Activated CD8-positive, alpha-beta T cell treated with anti-CD3 and anti-CD28 coated beads, Interleukin-2, amount 10 ng/mL, durations not matched to agents 7 days and 5 days (primary cell): Measurements from ENCODE around the gene ELMO1. TPM values are rescaled to one million over a fixed set of nuclear protein-coding genes. Genes with fewer than 3 reads are reported as not detected.

Source experiments
- ATAC-seq: fragments of 150-1000 bp; cut with Tn5 transposase; one replicate; pipeline ENCODE4 v1.10.0; 2021; ENCODE audit warnings: moderate library complexity
- CTCF ChIA-PET: fragments of 350-600 bp; sonication (Branson Sonifier 250); formaldehyde crosslinking; loops from one replicate; lab custom pipeline; 2021; ENCODE audit warnings: antibody characterized with exemption; lab: Charles Lee
- POLR2A ChIA-PET: fragments of 350-600 bp; sonication (Branson Sonifier 250); formaldehyde crosslinking; loops from one replicate; lab custom pipeline; 2021; ENCODE audit warnings: antibody characterized with exemption; lab: Charles Lee
- DNase-seq: peaks from one replicate; pipeline ENCODE4 v3.0.0-alpha.2; 2020
- H3K27ac Mint-ChIP-seq: one replicate; pipeline ENCODE4 v1.8.0; 2021; ENCODE audit warnings: mild to moderate bottlenecking, mixed read lengths
- H3K27me3 Mint-ChIP-seq: one replicate; pipeline ENCODE4 v1.8.0; 2021; ENCODE audit warnings: low read depth, mixed read lengths
- H3K36me3 Mint-ChIP-seq: one replicate; pipeline ENCODE4 v1.8.0; 2021; ENCODE audit warnings: low read depth, mixed read lengths
- H3K4me1 Mint-ChIP-seq: one replicate; pipeline ENCODE4 v1.8.0; 2021; ENCODE audit warnings: low read depth, mixed read lengths
- H3K4me3 Mint-ChIP-seq: one replicate; pipeline ENCODE4 v1.8.0; 2021; ENCODE audit warnings: mild to moderate bottlenecking, mixed read lengths
- H3K9me3 Mint-ChIP-seq: one replicate; pipeline ENCODE4 v1.8.0; 2022; ENCODE audit warnings: mixed read lengths; ENCODE audit not compliant: insufficient read depth
- total RNA-seq, 2 experiments: library from RNA; stranded (reverse); gene quantifications; one replicate each; pipeline ENCODE4 v1.2.3, GENCODE V29; 2021

The ELMO1 gene
- total RNA-seq, 2 experiments from 2014 or later, result 64.0 to 68.5 TPM

GRCh38 chr7:36906956-36907635, 541.6 kb downstream of the ELMO1 start:
- CTCF ChIA-PET, result no interaction called here
- no peak overlapping the region for H3K4me3 Mint-ChIP-seq
- DNase-seq (no peak), ATAC-seq (no peak)
- peaks cover 10% of the 10 kb centered on the region for H3K4me1 Mint-ChIP-seq
- no peak overlapping the region for H3K27ac Mint-ChIP-seq
- peaks cover 23% of the 10 kb centered on the region for H3K36me3 Mint-ChIP-seq
- H3K27me3 Mint-ChIP-seq, result no peaks in the 10 kb centered on the region
- POLR2A ChIA-PET, result no interaction called here
- no peaks in the 10 kb centered on the region for H3K9me3 Mint-ChIP-seq

DNA sequence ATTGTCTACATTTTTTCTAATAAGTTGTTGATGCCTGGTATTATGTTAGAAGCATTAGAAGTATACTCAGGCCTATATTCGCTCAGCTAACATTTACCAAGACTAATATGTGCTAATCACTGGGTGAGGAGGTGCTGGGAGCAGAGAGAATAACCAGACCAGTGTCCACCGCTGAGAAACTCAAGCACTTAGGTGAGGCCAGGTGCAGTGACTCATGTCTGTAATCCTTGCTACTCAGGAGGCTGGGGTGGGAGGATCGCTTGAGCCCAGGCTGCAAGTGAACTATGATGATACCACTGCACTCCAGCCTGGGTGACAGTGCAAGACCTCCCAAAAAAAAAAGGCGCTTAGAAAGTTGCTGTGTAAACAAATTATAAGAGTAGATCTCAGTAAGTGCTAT, 542.2 kb downstream of the ELMO1 start:
- no peak for DNase-seq
- H3K27ac Mint-ChIP-seq, result no peak overlapping the region
- ChIA-PET POLR2A (no interaction called here), CTCF (interaction anchor here (1.1 to 2.0 kb wide), 2 partner anchors 8 to 32 kb away, joined by 3 to 7 read pairs; no protein-coding TSS in a partner anchor)
- H3K36me3 Mint-ChIP-seq, result peaks cover 20% of the 10 kb centered on the region
- peaks cover 10% of the 10 kb centered on the region for H3K4me1 Mint-ChIP-seq
- no peaks in the 10 kb centered on the region for H3K27me3 Mint-ChIP-seq
- no peak overlapping the region for H3K4me3 Mint-ChIP-seq
- ATAC-seq, result no peak
- no peaks in the 10 kb centered on the region for H3K9me3 Mint-ChIP-seq

- Mint-ChIP-seq H3K36me3 (peaks cover 22% of the 10 kb centered on the region), H3K4me3 (no peak overlapping the region), H3K9me3 (no peaks in the 10 kb centered on the region), H3K27me3 (no peaks in the 10 kb centered on the region), H3K4me1 (peaks cover 10% of the 10 kb centered on the region), H3K27ac (no peak overlapping the region)
- no peak for ATAC-seq
- no peak for DNase-seq
- CTCF ChIA-PET, result interaction anchor here (0.6 to 2.0 kb wide), 3 partner anchors 8 to 228 kb away, joined by 3 to 7 read pairs (median 4); no protein-coding TSS in a partner anchor
- POLR2A ChIA-PET, result no interaction called here
Observed at GRCh38 chr7:36905841-36906240, 542.8 kb downstream of the ELMO1 start.

DNA sequence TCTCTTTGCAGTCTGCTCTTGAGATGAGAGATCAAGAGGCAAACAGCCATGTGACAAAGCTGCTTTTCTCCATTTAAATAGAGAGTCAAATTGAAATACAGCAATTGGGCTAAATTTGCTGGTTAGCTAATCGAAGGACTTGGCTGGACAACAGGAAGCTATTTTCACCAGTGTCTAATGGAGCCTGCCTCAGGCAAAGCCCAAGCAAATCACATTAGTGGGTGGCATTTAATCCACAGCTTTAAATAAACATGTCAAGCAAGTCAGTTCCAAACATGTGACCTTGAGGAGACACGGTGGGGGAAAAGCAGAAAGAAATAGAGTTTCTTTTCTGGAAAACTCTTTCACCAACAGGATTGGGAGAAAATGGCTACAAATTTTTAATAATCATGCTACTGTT, 543.9 kb downstream of the ELMO1 start:
- POLR2A ChIA-PET, result no interaction called here
- ATAC-seq, result no peak
- H3K9me3 Mint-ChIP-seq, result no peaks in the 10 kb centered on the region
- H3K27ac Mint-ChIP-seq, result no peak overlapping the region
- CTCF ChIA-PET, result interaction anchor here (0.8 to 2.0 kb wide), 3 partner anchors 10 to 234 kb away, joined by 3 to 7 read pairs (median 3); no protein-coding TSS in a partner anchor
- H3K36me3 Mint-ChIP-seq, result peaks cover 17% of the 10 kb centered on the region
- DNase-seq, result no peak
- H3K4me1 Mint-ChIP-seq, result peaks cover 10% of the 10 kb centered on the region
- H3K4me3 Mint-ChIP-seq, result no peak overlapping the region
- H3K27me3 Mint-ChIP-seq, result no peaks in the 10 kb centered on the region

- ChIA-PET CTCF (interaction anchor here (0.8 kb wide), 2 partner anchors 9 to 233 kb away, joined by 3 read pairs; no protein-coding TSS in a partner anchor), POLR2A (no interaction called here)
- no peak for DNase-seq
- Mint-ChIP-seq H3K4me3 (no peak overlapping the region), H3K27ac (no peak overlapping the region), H3K9me3 (no peaks in the 10 kb centered on the region), H3K36me3 (peaks cover 15% of the 10 kb centered on the region), H3K4me1 (peaks cover 10% of the 10 kb centered on the region), H3K27me3 (no peaks in the 10 kb centered on the region)
- ATAC-seq, result no peak
Observed at GRCh38 chr7:36904101-36904500, 544.6 kb downstream of the ELMO1 start.

DNA sequence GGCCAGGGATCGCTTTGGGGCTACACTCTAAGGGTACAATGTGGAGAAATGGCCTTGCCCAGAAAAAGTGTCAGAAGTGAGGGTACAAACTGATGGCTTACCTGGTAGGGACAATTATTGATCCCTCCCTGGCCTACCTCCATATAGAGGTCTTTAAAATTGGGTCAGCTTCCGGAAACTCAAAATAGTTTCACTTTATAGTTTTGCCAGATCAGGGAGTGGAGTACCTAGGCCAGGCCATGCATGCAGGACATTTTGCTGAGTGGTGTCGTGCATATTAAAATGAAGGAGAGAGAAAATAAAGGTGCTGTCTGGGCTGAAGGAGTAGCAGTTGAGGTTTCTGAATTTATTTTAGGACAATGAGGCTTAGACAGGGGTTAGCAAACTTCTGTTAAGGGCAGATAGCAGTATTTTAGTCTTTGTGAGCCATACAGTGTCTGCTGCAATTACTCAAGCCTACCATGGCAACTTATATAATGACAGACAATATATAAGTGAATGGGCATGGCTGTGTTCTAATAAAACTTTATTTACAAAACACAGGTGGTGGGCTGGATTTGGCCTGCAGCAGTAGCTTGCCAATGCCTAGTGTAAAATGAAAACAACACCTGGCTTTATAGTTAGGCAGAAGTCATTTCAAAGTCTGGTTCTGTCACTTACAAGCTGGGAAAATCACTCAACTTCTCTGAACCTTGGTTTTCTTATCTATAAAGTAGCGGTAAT, 547.5 kb downstream of the ELMO1 start:
- Mint-ChIP-seq H3K27ac (no peak overlapping the region), H3K36me3 (peaks cover 22% of the 10 kb centered on the region), H3K4me1 (peaks cover 8% of the 10 kb centered on the region), H3K4me3 (no peak overlapping the region), H3K9me3 (no peaks in the 10 kb centered on the region), H3K27me3 (no peaks in the 10 kb centered on the region)
- ChIA-PET POLR2A (no interaction called here), CTCF (no interaction called here)
- ATAC-seq (no peak), DNase-seq (no peak)

DNA sequence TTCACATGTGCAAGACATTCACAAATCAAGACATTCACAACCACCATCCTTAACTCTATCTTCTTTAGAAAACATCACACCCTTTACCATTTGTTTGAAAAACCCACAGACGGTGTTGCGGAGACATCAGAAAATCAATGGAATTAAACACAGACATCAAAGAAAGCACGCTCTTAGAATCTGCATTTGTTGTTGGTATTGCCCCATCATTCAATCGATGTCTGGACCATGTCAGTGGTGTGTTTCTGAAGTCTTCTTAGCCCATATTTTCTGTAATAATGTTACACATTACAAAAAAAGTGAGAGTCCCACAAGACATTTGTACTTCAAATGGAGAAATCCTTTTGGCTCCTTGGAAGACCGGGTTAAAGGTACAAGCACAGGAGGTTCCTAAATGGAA, 550.5 kb downstream of the ELMO1 start:
- Mint-ChIP-seq H3K27ac (no peak overlapping the region), H3K4me3 (no peak overlapping the region), H3K4me1 (peaks cover 22% of the 10 kb centered on the region), H3K36me3 (peaks cover 38% of the 10 kb centered on the region), H3K9me3 (no peaks in the 10 kb centered on the region), H3K27me3 (no peaks in the 10 kb centered on the region)
- CTCF ChIA-PET, result interaction anchor here (1.0 to 1.6 kb wide), 2 partner anchors 8 to 300 kb away, joined by 3 to 4 read pairs; no protein-coding TSS in a partner anchor
- POLR2A ChIA-PET, result no interaction called here
- ATAC-seq, result no peak
- DNase-seq, result no peak

DNA sequence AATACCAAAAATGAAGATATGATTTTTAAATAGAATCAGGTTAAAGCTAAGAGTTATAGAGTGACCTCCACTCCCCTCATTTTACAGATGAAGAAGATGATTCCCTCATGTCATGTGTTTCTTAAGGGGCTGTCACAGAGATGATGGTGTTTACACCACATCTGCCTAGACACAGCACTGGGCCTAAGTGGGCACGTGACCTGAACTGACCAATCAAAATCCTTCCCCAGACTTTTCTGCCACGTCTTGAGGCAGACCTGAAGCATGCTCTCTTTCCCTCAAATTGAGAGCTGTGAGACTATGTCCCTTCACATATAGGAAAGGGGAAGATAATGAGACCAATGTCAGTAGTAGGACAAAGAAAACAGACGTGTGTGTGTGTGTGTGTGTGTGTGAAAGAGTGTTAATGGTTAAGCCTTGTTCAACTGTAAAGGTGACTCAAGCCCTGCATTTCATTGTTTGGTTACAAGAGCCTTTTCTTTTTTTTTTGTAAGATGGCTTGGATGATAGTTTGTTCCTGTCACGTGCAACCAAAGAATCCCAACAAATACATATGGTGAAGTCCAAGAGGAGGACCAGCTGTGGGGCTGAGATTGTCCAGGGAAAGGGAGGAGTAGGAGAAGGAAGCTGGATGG, 551.6 kb downstream of the ELMO1 start:
- Mint-ChIP-seq H3K9me3 (no peaks in the 10 kb centered on the region), H3K4me3 (no peak overlapping the region), H3K27me3 (no peaks in the 10 kb centered on the region), H3K36me3 (peaks cover 40% of the 10 kb centered on the region), H3K4me1 (peaks cover 17% of the 10 kb centered on the region), H3K27ac (no peak overlapping the region)
- DNase-seq, result no peak
- POLR2A ChIA-PET, result interaction anchor here (0.6 kb wide), 1 partner anchor 8 kb away, joined by 3 read pairs; no protein-coding TSS in a partner anchor
- ATAC-seq, result no peak
- CTCF ChIA-PET, result interaction anchor here (1.6 kb wide), 1 partner anchor 302 kb away, joined by 4 read pairs; no protein-coding TSS in a partner anchor

DNA sequence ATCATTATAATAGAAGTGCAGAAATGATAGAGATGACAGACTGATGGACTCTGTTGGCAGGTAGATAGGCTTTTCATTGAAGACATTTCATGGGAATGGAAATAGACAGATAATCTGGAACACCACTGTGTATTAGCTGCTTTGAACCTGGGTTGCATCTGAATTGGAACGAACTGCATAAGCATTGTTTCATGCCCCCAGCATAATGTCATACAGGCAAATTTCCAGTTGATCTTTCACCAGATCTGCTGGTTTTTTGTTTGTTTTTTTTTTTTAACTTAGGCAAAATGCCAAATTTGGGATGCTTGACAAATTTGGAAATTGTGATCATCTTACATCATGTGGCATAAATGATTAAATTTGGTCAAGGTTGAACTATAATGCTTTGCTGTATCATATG, 552.2 kb downstream of the ELMO1 start:
- H3K4me3 Mint-ChIP-seq, result no peak overlapping the region
- H3K4me1 Mint-ChIP-seq, result peaks cover 17% of the 10 kb centered on the region
- H3K36me3 Mint-ChIP-seq, result peaks cover 46% of the 10 kb centered on the region
- no peaks in the 10 kb centered on the region for H3K9me3 Mint-ChIP-seq
- POLR2A ChIA-PET, result interaction anchor here (0.6 kb wide), 1 partner anchor 7 kb away, joined by 3 read pairs; no protein-coding TSS in a partner anchor
- CTCF ChIA-PET, result no interaction called here
- no peak for ATAC-seq
- no peak for DNase-seq
- H3K27ac Mint-ChIP-seq, result no peak overlapping the region
- H3K27me3 Mint-ChIP-seq, result no peaks in the 10 kb centered on the region

DNA sequence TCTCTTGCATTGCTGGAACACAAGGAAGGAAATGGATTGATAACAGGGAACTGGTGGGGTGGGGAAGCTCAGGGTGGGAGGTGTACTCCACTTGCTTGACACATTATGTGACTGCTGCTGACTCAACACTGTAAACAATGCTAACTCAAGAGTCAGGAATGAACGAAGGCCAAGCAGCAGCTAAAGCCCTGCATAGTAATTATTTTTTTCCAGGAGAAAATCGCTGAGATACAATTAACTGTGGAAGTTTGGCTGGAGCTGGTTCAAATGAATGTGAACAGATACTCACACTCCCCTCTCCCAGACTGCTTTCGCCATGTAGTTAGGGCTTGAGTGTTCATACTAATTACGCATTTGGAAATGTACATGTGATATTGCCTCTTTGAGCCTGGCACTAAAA, 553.5 kb downstream of the ELMO1 start:
- peaks cover 17% of the 10 kb centered on the region for H3K4me1 Mint-ChIP-seq
- ATAC-seq, result no peak
- H3K36me3 Mint-ChIP-seq, result peaks cover 53% of the 10 kb centered on the region
- H3K27ac Mint-ChIP-seq, result no peak overlapping the region
- POLR2A ChIA-PET, result no interaction called here
- DNase-seq, result no peak
- H3K4me3 Mint-ChIP-seq, result no peak overlapping the region
- CTCF ChIA-PET, result interaction anchor here (1.4 to 1.5 kb wide), 2 partner anchors 9 to 213 kb away, joined by 3 read pairs; no protein-coding TSS in a partner anchor
- H3K27me3 Mint-ChIP-seq, result no peaks in the 10 kb centered on the region
- H3K9me3 Mint-ChIP-seq, result no peaks in the 10 kb centered on the region

DNA sequence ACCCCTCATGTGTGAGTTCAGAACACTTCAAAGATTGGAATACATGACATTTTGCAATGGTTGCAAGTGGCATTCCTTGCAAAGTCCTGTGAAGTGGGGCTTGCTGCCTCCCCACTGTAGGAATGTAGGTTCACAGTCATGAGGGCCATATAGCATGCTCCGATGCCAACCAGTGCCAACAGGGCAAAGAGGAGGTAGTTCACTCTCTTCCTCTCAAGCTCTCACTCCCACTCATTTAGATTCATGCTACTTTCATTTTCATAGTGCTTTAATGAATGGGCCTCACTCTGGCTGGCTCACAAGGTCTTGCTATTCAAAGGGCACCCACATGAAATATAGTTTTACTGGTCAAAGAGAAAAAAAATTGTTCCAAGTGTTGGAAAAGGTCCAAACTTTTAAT, 554.5 kb downstream of the ELMO1 start:
- CTCF ChIA-PET, result interaction anchor here (1.4 to 1.5 kb wide), 3 partner anchors 10 to 288 kb away, joined by 3 to 5 read pairs (median 3); no protein-coding TSS in a partner anchor
- H3K27ac Mint-ChIP-seq, result peak overlapping the region; percentile 56
- DNase-seq, result peak; percentile 21
- peaks cover 50% of the 10 kb centered on the region for H3K36me3 Mint-ChIP-seq
- no peaks in the 10 kb centered on the region for H3K9me3 Mint-ChIP-seq
- H3K4me3 Mint-ChIP-seq, result no peak overlapping the region
- POLR2A ChIA-PET, result no interaction called here
- no peaks in the 10 kb centered on the region for H3K27me3 Mint-ChIP-seq
- ATAC-seq, result no peak
- peaks cover 17% of the 10 kb centered on the region for H3K4me1 Mint-ChIP-seq
